Mammary microvascular endothelial cell (primary cell): ENCODE results near the gene PLOD1. TPM values are rescaled to one million over a fixed set of nuclear protein-coding genes. Genes with fewer than 3 reads are reported as not detected.

ENCODE experiments used
- total RNA-seq: library from RNA; depleted of rRNA; stranded (reverse); fragments of >200 nt; gene quantifications from 2 replicates; pipeline ENCODE4 v1.2.3, GENCODE V29; 2015

The PLOD1 gene
- total RNA-seq: 263 and 339 TPM in 2 replicates

DNA sequence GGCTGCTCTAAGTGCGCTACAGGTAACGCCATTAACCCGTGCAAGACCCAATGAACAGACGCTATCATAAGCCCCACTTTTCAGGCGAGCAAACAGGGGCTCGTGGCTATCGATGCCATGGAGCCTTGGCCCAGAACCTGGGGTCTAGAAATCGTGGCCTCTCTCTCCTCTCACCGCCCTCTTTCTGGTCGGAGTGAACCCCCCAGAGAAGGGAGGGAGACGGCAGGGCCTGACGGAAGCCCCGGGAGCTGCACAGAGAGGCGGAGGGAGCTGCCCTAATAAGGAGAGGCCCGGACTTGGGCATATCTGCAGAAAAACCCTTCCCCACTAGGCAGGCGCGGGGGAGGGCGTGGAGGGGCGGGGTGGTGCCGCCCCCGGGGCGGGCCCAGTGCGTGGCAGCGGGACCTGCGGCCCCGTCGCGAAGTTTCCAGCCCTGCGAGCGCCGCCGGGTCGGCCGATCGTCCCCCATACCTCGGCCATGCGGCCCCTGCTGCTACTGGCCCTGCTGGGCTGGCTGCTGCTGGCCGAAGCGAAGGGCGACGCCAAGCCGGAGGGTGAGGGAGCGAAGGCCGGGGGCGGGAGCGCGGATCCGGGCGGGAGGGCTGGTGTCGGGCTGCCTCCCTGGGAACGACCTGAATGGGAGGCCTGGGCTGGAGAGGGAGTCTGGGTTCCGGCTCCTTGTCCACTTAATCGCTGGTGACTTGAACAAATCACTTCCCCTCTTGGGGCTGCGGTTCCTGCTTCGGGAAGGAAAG, at the start of gene PLOD1:
Gene PLOD1, plus strand, starts transcription at position 416 of the 755 bp plus-strand sequence. Its CDS starts 63 bp downstream, at position 479.

DNA sequence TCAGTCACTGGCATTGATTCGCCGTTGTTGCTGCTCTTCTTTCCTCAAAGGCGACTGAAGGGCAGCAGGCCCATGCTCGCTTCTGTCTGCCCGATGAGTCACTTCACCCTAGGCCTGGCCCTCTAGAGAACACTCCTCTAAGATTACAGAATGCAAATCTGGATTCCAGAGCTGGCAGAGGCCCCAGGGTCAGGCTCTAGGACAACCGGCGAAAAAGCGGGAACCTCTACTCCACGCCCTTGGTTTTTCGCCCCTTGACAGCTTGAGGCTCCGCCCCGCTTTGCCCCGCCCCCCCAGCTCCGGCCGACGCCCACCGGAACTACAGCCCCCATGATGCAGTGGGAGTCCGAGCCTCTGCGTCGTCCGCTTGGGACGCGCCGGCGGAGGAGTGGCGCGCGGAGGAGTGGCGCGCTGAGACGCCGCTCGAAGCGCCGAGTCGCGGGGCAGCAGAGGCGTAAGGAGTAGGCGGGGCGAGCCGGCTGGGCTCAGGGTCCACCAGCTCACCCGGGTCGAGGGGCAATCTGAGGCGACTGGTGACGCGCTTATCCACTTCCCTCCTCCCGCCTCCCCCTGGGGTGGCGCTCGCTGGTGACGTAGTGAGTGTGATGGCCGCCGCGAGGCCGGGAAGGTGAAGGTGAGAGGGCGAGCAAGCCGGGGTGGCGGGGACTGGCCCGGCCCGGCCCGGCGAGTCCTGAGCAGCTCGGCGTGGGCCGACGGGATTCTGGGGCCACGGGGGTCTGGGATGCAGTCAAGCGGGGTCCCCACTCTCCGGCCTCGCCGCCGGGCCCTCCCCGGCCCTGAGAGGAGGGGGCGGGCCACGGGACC, 45.5 kb downstream of the PLOD1 start, which contains the start of gene MFN2:
Gene MFN2, plus strand, starts transcription at position 594 of the 825 bp plus-strand sequence. CDS start 8,725 bp downstream, outside the sequence.

Other genes starting within 250 kb of the PLOD1 start
- gene DRAXIN, start 243.0 kb upstream of the PLOD1 start, total RNA-seq: 0.25 and 0.27 TPM in 2 replicates
- gene AGTRAP, start 198.6 kb upstream of the PLOD1 start, total RNA-seq: 59.8 and 70.2 TPM in 2 replicates
- not detected in 2 replicates for gene C1orf167, start 172.5 kb upstream of the PLOD1 start, total RNA-seq
- gene MTHFR, start 128.8 kb upstream of the PLOD1 start, total RNA-seq: 12.5 TPM in 2 replicates
- gene CLCN6, start 128.5 kb upstream of the PLOD1 start, total RNA-seq: 8.0 and 9.5 TPM in 2 replicates
- not detected in 2 replicates for gene NPPA, start 86.9 kb upstream of the PLOD1 start, total RNA-seq
- gene NPPB, start 75.8 kb upstream of the PLOD1 start, total RNA-seq: 0.47 TPM in 1 of 2 replicates, not detected in the other
- 93.5 and 106 TPM in 2 replicates for gene KIAA2013, start 8.3 kb upstream of the PLOD1 start, total RNA-seq
- 84.5 and 86.3 TPM in 2 replicates for gene MFN2, start 45.7 kb downstream of the PLOD1 start, total RNA-seq
- 27.0 and 29.6 TPM in 2 replicates for gene MIIP, start 84.8 kb downstream of the PLOD1 start, total RNA-seq
- not detected in 2 replicates for gene TNFRSF8, start 128.6 kb downstream of the PLOD1 start, total RNA-seq
- 22.3 and 36.9 TPM in 2 replicates for gene TNFRSF1B, start 232.3 kb downstream of the PLOD1 start, total RNA-seq